Measurements from ENCODE around the gene CILP. TPM values are rescaled to one million over a fixed set of nuclear protein-coding genes. Genes with fewer than 3 reads are reported as not detected.

Gene CILP
- total RNA-seq = 1 to 10 TPM; 1.0 to 5.2 (median 2.6) TPM

- H3K4me3 ChIP-seq = no peak within 1 kb of the TSS
- no peaks in the 10 kb centered on the region for H3K36me3 ChIP-seq
- no peak for TF ChIP-seq CTCF (IDR thresholded peaks at IDR 0.05)
- TF ChIP-seq EP300 (IDR thresholded peaks at IDR 0.05) = no peak
- no peak for TF ChIP-seq POLR2AphosphoS5 (IDR thresholded peaks at IDR 0.05)
- no peak for TF ChIP-seq POLR2A (IDR thresholded peaks at IDR 0.05)
- H3K27me3 ChIP-seq = no peaks in the 10 kb centered on the region
- DNase-seq (no peak), ATAC-seq (ENCODE audit: low FRiP score in 2 of 2) (no peak)
- H3K27ac ChIP-seq = peak within 1 kb of the TSS in 1 of 4 donors; percentile 13
- H3K4me1 ChIP-seq = peaks cover 0 to 8% (median 2%) of the 10 kb centered on the region in 4 donors
- no peaks in the 10 kb centered on the region for H3K9me3 ChIP-seq
- 73 to 84% methylated on average over 6 to 8 of the region's 8 CpGs for WGBS, 2 donors
Observed at GRCh38 chr15:65210770-65211481, at the start of gene CILP. Gene CILP, minus strand, starts transcription at chr15:65211473. Its CDS starts 1,718 bp downstream, at chr15:65209755.

- no peaks in the 10 kb centered on the region for H3K9me3 ChIP-seq
- H3K27ac ChIP-seq = no peak overlapping the region
- 85 to 95% methylated on average over 6 of the region's 6 CpGs for WGBS, 2 donors
- TF ChIP-seq EP300 (IDR thresholded peaks at IDR 0.05) (no peak), POLR2A (IDR thresholded peaks at IDR 0.05) (no peak), CTCF (IDR thresholded peaks at IDR 0.05) (no peak), POLR2AphosphoS5 (IDR thresholded peaks at IDR 0.05) (no peak)
- H3K27me3 ChIP-seq = no peaks in the 10 kb centered on the region
- ATAC-seq (ENCODE audit: low FRiP score in 2 of 2) = no peak
- peaks cover 0 to 7% (median 6%) of the 10 kb centered on the region in 4 donors for H3K4me1 ChIP-seq
- no peak for DNase-seq
- no peak overlapping the region for H3K4me3 ChIP-seq
- H3K36me3 ChIP-seq = peaks cover 8 to 60% (median 20%) of the 10 kb centered on the region in 4 donors
Observed at GRCh38 chr15:65260968-65261367, 49.7 kb upstream of the CILP start.

GRCh38 chr15:65259367-65259797, 48.1 kb upstream of the CILP start:
- no peak for TF ChIP-seq POLR2A (IDR thresholded peaks at IDR 0.05)
- no peak for TF ChIP-seq POLR2AphosphoS5 (IDR thresholded peaks at IDR 0.05)
- no peak for TF ChIP-seq CTCF (IDR thresholded peaks at IDR 0.05)
- TF ChIP-seq EP300 (IDR thresholded peaks at IDR 0.05) = no peak
- no peaks in the 10 kb centered on the region for H3K27me3 ChIP-seq
- no peak overlapping the region for H3K4me3 ChIP-seq
- peaks cover 8 to 50% (median 20%) of the 10 kb centered on the region in 4 donors for H3K36me3 ChIP-seq
- DNase-seq = no peak
- WGBS, 2 donors = 76 to 83% methylated on average over 7 of the region's 7 CpGs
- no peaks in the 10 kb centered on the region for H3K9me3 ChIP-seq
- ATAC-seq (ENCODE audit: low FRiP score in 2 of 2) = peak in 1 of 2 donors; percentile 80
- peaks cover 0 to 7% (median 6%) of the 10 kb centered on the region in 4 donors for H3K4me1 ChIP-seq
- H3K27ac ChIP-seq = peak overlapping the region in 3 of 4 donors; percentile 10 to 66 (median 28)

GRCh38 chr15:65258375-65259262, 47.3 kb upstream of the CILP start:
- ATAC-seq (ENCODE audit: low FRiP score in 2 of 2) = peak in 1 of 2 donors; percentile 76
- Histone ChIP-seq H3K27ac (peak overlapping the region; percentile 10 to 66 (median 30)), H3K9me3 (no peaks in the 10 kb centered on the region), H3K36me3 (peaks cover 8 to 47% (median 20%) of the 10 kb centered on the region in 4 donors), H3K4me3 (no peak overlapping the region), H3K27me3 (no peaks in the 10 kb centered on the region), H3K4me1 (peaks cover 0 to 7% (median 6%) of the 10 kb centered on the region in 4 donors)
- 49 to 61% methylated on average over 5 of the region's 5 CpGs for WGBS, 2 donors
- no peak for DNase-seq
- TF ChIP-seq EP300 (IDR thresholded peaks at IDR 0.05) (no peak), POLR2A (IDR thresholded peaks at IDR 0.05) (no peak), CTCF (IDR thresholded peaks at IDR 0.05) (no peak), POLR2AphosphoS5 (IDR thresholded peaks at IDR 0.05) (peak in 1 of 2 donors; percentile 13)
